NCI-H1048 (cell line): ENCODE results near the gene PRODH2.

ENCODE experiments used
- DNase-seq: peaks from one replicate; lab custom pipeline; 2025; lab: John Stamatoyannopoulos, UW

Gene PRODH2

DNA sequence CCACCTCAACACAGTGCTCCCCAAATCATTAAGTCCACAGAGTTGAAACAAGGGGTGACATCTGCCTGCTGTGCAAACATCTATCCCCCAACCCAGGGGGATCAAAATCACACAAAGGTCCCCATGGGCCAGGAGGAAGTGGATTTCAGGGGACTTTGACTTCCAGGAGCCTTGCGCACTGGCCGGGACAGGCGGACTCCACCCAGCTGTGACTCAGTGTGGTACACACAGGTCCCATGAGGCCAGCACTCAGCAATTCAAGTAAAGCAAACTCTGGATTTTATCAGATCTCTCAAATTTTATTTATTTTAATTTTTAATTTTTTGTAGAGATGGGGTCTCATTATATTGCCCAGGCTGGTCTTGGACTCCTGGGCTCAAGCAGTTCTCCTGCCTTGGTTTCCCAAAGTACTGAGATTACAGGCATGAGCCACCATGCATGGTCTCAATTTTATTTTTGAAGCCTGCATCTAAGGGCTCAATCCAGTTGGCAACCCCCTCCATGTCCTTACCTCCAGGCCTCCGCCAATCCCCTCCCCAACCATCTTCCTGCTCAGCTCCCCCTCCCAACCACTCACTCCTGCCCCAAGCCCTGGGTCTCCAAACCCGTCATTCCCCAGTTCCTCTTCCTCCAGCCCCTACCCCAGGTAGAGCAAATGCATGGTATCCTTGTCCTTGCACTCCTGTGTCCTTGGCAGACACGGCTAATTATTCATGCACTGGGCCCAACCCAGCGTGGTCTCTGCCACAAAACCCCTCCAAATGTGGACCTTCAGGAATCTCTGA is 19.1 kb downstream of the PRODH2 start:
- DNase-seq = no peak

DNA sequence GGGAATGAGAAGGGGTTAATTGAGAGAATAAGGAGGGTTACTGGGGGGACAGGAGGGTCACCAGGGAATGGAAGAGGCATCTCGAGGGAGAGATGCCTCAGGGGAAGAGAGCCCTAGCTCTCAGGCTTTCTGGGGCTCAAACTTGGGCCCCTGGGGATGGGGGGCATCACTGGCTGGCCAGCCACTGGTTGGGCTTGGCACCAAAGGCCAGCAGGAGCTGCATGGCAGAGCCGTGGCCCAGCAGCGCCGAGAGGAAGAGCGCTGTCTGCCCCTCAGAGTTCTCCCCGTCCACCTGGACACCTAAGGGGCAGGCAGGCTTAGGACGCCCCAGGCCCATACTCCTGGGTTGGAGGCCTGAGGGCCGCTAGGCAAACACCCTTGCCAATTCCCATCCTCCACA is 19.8 kb downstream of the PRODH2 start:
- no peak for DNase-seq

DNA sequence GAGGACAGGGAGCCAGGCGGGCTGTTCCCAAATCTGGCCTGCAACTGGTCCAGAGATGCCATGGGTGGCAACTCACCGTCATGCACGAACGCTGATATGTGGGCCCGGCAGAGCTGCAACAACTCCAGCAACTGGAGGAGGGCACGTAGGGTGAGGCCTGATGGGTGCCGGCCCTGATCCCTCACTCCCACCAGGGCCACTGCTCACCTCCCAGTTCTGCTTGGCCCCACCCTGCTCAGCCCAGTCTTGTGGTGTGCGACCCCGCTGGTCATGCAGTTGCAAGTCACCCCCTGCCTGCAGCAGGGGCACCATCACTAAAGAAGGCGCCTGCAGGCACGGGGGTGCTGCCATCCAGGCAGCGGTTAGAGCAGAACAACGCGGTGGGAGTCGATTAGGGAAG is 20.3 kb downstream of the PRODH2 start:
- no peak for DNase-seq

DNA sequence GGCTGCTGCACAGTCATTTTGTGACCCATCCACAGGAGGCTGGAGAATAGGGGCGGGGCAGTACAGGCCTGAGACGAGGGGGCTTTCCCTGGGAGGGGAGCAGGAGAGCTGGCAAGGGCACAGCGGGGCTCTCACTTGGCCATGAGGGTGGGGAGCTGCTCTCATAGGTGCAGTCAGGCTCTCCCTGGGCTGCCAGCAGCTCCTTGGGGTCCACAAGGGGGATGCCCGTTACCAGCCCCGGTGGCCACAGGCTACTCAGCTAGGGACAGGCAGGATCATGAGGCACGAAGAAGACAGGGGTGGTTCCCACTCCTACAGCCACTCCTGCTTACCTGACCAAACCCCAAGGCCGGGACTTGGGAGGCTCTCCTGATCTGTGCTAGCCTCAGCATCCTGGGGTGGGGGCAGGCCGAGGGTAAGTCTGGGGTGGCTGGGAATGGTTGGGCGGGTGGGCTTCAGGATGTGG is 20.8 kb downstream of the PRODH2 start:
- no peak for DNase-seq

DNA sequence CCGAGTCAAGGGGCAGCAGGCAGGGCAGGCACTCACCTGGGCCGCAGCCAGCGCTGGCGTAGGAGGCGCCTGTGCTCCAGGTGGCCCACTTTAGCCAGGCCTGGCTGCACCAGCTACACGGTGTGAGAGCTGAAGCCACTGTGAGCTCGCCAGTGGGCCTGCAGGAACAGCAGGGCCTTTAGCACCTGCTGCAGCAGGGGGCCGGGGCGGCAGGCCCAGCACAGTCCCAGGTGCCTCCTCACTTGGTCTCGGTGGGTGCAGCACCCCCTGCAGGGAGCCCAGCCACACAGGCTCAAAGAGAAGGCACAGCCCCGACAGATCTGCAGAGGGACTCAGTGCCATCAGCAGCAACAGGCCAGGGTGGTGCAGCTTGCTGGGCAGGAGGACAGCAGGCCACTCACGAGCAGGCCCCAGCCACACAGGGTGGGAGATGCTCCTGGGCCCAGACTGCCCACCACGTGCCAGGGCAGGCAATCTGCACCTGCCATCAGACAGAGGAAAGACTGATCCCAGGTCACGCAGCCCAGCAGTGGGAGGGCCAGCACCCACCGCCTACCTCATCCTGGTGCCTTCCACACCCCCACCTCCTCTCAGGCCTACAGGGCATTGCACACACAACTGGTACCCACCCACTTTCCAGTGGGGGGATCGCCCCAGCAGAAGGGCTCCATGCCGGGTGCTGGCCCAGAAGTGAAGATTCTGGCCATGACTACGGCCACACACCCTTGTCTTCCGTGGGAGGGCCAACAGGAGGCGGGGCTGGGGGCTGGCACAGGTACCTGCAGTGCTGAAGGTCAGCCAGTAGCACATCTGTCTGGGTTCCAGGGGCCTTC is 21.4 kb downstream of the PRODH2 start:
- DNase-seq = no peak

DNA sequence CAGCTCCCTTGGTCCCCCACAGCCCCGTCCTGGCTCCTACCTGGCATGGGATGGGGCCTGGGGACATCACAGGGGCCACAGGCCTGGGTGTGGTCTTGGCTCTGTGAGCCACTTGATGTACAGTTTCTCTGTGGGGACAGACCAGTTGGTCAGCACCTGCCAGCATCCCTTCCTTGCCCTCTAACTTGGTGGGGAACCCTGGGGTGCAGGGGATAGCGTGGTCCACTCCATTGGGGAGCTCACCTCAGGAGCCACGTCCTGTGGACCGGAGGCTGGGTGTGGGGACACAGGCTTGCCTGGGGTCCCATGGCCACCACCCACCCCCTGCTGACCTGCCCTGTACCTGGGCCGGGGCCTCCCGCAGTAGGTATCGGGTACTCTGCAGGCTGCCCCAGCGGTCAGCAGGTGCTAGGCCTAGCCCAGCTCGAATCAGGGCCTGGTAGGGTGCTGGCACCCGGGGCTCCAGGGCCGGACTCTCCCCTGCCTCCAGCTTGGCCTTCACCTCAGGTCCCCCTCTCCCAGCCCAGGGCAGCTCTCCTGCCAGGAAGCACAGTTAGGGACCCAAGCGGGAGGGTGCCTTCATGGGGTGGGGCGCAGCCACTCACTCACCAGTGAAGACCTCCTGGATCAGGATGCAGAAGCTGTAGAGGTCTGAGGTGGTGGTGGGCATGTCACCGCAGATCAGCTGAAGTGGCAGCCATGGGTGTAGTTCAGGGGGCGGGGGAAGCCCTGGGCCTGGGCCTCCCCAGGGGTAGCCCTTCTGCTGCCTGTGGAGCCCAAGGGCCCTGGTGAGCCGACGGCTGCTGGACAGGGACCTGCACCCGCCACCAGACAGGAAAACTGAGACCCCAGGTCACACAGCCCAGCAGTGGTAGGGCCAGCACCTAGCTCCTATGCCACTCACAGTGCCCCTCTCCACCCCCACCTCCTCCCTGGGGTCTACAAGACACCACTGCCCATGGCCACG is 22.4 kb downstream of the PRODH2 start:
- DNase-seq = no peak

DNA sequence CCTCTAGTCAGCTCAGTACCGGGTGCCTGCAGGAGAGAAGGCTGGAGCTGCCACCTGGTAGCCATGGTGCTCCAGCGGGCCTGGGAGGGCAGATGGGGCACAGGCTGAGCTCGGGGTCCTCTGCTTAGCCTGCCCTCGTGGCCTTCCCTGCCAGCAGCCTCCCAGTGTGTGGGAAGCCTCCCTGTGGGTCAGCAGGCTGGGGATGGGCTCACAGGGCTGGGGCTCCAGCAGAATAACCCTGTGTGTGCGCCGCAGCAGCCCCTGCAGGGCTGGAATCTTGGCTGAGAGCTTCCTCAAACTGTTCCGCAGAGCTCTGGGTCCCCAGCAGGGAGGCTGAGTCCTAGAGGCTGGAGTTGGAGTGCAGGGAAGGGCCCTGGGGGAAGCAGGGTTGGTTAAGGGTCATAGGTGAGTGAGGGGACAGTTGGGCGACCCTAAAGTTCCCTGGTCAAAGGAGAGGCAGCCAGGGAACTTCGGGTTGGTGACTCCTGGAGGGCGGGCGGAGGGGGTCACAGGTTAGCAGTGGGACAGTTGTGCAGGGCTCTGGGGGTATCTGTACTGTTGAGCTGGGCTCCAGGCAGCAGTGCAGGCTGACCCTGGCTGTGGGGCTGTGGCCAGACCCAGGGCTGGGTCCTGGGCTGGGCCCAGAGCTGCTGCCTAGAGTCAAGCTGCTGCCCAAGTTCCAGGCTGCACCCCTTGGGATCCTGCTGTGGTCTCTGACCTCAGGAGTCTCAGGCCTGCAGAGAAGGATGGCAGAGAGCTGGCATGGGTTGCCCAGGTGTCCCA is 23.3 kb downstream of the PRODH2 start:
- no peak for DNase-seq

DNA sequence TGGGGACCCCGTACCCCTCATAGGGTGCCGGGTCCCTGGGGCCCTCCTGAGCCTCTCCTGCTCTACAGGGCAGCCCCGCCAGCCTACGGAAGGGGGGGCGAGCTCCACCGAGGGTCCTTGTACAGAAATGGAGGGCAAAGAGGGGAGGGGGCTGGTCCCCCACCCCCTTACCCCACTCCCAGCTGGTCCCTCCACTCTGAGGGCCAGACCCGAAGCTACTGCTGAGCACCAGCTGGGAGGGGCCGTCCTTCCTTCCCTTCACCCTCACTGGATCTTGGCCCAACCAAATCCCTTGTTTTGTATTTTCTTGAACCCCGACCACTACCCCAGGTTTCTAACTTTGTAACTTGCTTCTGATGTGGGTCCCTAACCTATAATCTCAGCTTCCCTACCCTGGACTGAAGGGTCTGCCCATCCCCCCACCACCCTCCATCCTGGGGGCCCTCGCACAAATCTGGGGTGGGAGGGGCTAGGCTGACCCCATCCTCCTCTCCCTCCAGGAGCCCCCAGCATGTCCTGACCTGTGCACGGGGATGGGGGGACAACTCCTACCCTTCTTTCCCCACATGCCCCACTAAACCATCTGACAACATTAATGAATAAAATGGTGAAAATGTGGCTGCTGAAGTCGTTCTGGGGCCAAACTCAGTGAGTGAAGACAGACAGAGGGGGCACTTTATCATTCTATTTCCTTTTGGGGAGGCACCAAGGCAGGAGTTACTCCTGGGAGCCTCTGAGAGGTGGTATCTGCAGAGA is 24.3 kb downstream of the PRODH2 start:
- no peak for DNase-seq

DNA sequence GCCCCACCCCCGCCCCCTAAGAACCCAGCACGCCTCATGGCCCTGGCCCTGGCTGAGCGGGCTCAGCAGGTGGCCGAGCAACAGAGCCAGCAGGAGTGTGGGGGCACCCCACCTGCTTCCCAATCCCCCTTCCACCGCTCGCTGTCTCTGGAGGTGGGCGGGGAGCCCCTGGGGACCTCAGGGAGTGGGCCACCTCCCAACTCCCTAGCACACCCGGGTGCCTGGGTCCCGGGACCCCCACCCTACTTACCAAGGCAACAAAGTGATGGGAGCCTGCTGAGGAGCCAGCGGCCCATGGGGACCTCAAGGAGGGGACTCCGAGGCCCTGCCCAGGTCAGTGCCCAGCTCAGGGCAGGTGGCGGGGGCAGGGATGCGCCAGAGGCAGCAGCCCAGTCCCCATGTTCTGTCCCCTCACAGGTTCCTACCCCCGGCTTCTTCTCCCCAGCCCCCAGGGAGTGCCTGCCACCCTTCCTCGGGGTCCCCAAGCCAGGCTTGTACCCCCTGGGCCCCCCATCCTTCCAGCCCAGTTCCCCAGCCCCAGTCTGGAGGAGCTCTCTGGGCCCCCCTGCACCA is 25.3 kb downstream of the PRODH2 start:
- DNase-seq = no peak

DNA sequence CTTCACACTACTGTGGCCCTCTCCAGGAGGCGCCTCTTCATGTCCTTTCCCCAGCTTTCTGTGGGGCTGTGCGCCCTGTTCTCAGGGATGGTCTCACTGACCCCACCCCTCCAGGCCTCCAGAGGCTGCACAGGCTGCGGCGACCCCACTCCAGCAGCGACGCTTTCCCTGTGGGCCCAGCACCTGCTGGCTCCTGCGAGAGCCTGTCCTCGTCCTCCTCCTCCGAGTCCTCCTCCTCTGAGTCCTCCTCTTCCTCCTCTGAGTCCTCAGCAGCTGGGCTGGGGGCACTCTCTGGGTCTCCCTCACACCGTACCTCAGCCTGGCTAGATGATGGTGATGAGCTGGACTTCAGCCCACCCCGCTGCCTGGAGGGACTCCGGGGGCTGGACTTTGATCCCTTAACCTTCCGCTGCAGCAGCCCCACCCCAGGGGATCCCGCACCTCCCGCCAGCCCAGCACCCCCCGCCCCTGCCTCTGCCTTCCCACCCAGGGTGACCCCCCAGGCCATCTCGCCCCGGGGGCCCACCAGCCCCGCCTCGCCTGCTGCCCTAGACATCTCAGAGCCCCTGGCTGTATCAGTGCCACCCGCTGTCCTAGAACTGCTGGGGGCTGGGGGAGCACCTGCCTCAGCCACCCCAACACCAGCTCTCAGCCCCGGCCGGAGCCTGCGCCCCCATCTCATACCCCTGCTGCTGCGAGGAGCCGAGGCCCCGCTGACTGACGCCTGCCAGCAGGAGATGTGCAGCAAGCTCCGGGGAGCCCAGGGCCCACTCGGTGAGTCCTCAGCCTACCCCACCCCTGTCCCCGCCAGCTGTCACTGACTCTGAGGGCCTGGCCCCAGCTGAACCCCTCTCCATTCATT is 26.1 kb downstream of the PRODH2 start:
- no peak for DNase-seq

DNA sequence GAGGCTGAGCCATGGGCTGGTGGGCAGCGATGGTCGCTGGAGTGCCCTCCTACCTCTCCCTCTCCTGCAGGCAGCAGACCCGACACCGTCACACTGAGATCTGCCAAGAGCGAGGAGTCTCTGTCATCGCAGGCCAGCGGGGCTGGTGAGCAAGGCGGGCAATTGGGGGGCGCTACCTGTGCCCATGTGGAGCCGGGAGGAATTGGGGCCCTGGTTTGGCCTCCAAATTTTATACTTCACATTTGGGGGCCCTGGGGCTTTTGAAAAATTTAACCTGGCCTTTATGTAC is 27.4 kb downstream of the PRODH2 start:
- no peak for DNase-seq

DNA sequence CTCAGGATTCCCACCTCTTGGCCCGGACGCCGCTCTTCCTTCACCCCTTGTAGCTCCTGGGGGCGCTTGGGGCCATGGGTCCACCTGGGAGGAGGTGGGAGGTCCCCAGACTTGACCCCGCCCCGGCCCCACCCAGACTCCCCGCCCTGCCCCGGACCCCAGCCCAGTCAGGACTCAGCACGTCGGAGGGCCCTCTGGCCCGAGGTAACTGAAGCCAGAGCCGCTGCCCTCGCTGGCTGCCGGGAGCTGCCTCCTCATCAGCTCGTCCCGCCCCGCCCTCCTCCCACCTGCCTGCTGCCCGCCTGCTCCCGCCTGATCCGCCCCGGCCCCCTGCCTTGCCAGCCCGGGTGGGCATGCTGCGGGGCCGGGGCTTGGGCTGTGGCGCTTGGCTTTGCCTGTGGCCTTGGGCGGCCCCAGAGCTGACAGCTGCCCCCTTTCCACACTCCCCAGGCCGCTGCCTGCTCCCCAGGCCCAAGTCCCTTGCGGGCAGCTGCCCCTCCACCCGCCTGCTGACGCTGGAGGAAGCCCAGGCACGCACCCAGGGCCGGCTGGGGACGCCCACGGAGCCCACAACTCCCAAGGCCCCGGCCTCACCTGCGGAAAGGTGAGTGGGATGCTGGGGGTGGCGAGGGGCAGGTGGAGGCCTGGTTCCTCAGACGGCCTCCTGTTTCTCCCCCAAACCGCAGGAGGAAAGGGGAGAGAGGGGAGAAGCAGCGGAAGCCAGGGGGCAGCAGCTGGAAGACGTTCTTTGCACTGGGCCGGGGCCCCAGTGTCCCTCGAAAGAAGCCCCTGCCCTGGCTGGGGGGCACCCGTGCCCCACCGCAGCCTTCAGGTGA is 27.9 kb downstream of the PRODH2 start:
- no peak for DNase-seq

DNA sequence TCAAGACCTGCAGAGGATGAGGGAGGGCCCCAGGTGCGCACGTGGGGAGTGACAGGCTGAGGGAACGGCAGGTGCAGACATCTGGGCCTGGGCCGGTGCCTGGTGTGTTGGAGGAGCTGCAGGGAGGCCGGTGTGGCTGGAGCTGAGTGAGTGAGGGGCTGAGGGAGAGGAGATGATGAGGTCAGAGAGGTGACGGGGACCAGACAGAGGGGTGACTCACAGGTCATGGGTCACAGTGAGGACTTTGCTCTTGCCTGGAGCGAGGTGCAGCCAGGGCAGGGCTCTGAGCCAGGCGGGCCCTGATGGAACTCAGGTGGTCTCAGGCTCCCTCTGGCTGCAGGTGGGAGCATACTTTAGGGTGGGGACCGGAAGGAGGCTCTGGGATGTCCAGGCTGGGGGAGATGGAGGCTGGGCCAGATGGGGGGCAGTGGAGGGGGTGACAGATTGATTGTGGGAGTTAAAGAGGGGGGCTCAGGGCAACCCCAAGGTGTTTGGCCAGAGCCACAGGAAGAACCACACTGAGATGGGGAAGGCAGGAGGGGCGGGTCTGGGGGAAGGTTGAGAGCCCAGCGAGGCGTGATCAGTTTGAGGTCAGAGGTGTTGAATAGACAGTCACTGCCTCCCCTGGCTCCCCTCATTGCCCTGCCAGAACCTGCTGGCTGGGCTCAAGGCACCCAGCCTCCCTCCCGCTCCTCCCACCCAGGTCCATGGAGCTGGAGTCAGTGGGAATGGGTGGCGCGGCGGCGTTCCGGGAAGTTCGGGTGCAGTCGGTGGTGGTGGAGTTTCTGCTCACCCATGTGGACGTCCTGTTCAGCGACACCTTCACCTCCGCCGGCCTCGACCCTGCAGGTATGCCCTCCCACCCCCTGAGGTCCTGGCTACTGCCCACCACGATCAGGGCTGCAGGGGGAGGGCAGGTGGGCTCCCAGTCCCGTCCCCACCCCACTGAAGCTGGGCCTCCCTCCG is 28.9 kb downstream of the PRODH2 start:
- DNase-seq = no peak

DNA sequence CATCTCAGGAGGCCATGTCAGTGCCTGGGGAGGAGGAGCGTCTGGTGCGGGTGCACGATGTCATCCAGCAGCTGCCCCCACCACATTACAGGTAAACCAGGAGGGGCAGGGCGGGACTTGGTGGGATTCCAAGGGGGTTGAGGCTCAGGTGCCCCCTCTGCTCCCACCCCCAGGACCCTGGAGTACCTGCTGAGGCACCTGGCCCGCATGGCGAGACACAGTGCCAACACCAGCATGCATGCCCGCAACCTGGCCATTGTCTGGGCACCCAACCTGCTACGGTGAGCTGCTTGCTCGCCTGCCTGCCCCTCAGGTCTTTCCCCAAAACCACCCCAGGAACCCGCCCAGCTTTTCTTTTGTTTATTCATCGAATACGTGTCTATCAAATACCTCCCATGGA is 30.1 kb downstream of the PRODH2 start:
- no peak for DNase-seq

DNA sequence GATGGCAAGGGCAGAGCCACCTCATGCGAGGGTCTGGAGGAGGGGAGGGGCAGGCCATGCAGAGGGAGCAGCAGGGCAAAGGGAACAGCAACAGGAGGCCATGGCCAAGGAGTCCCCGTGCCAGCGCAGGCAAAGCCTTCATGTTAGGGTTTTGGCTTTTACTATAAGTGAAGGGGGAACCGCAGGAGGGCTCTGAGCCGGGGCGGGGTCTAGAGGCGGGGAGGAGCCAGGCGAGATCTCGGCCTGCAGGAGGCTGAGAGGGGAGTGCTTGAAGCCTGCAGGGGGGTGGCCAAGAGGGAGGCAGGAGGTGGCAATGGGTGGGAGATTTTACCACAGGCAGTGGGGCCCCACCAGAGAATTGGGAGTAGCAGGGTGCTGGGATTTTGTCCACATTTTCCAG is 31.0 kb downstream of the PRODH2 start:
- no peak for DNase-seq

DNA sequence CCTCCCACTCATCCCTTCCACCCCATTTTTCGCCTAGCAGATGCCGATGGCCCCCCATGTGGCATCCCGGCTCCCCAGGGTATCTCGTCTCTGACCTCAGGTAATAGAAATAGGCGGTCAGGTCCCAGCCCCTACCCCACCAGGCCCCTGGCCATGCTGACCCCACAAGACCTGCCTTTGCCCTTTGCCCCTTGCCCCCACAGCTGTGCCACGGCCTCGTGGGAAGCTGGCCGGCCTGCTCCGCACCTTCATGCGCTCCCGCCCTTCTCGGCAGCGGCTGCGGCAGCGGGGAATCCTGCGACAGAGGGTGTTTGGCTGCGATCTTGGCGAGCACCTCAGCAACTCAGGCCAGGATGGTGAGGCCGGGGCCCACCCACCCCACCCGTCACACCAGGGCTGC is 31.9 kb downstream of the PRODH2 start:
- DNase-seq = no peak

DNA sequence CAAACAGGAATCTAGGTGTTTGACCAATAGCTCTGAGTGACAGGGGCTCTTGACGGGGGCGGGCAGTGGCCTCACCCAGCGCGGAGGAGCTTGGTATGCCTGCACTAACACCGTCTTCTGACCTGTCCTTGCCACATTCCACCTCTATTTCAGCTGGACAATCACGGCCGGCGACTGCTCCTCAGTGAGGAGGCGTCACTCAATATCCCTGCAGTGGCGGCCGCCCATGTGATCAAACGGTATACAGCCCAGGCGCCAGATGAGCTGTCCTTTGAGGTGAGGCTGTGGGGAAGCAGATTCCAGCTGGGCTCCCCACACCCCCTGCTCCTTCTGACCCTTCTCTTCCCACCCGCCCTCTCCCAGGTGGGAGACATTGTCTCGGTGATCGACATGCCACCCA is 32.6 kb downstream of the PRODH2 start:
- no peak for DNase-seq
